Peyer's patch (tissue), 4 donors: ENCODE data around the gene RBM34.
"Not testable (repeated sequence)": the region's sequence is repeated elsewhere in the genome, so short reads cannot be mapped to it uniquely, and the experiment has no call there.

Experiments
- POLR2A ChIP-seq, 2 donors: fragments of 450-650 bp; IDR thresholded peaks; one replicate each; pipeline ENCODE4 v1.5.1; 2017; ENCODE audit warnings: antibody characterized with exemption in 2 of 2, mild to moderate bottlenecking in 2 of 2, moderate library complexity in 2 of 2
- TF ChIP-seq, protein P1 (sequence below), 6 experiments: fragments of 450-650 bp in 4 of 6; fragments of 200-600 bp in 2 of 6; sonication (generic) in 1 of 6; IDR thresholded peaks; one replicate each; pipeline ENCODE4 v1.5.1; 2017 to 2019; ENCODE audit warnings: antibody characterized with exemption in 6 of 6, mild to moderate bottlenecking in 3 of 6, moderate library complexity in 1 of 6

DNA sequence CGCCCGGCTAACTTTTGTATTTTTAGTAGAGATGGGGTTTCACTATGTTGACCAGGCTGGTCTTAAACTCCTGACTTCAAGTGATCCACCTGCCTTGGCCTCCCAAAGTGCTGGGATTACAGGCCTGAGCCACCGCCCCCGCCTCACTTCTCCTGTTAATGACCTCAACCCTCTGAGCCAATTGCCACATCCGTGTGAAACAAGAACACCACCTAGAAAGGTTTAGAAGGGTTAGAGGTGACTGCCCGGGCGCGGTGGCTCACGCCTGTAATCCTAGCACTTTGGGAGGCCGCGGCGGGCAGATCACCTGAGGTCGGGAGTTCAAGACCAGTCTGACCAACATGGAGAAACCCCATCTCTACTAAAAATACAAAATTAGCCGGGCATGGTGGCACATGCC, 68.6 kb downstream of the RBM34 start:
- TF ChIP-seq, protein P1, sequence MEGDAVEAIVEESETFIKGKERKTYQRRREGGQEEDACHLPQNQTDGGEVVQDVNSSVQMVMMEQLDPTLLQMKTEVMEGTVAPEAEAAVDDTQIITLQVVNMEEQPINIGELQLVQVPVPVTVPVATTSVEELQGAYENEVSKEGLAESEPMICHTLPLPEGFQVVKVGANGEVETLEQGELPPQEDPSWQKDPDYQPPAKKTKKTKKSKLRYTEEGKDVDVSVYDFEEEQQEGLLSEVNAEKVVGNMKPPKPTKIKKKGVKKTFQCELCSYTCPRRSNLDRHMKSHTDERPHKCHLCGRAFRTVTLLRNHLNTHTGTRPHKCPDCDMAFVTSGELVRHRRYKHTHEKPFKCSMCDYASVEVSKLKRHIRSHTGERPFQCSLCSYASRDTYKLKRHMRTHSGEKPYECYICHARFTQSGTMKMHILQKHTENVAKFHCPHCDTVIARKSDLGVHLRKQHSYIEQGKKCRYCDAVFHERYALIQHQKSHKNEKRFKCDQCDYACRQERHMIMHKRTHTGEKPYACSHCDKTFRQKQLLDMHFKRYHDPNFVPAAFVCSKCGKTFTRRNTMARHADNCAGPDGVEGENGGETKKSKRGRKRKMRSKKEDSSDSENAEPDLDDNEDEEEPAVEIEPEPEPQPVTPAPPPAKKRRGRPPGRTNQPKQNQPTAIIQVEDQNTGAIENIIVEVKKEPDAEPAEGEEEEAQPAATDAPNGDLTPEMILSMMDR (IDR thresholded peaks at IDR 0.05) = not testable (repeated sequence)
- TF ChIP-seq POLR2A (IDR thresholded peaks at IDR 0.05) = not testable (repeated sequence)
